Stimulated activated naive CD8-positive, alpha-beta T cell treated with anti-CD3 and anti-CD28 coated beads, Interleukin-15, Interleukin-2, amounts not matched to agents 100 U/mL and 50 U/mL, for 24 hours (primary cell): ENCODE measurements around the gene RAD18.

ENCODE experiments used
- ATAC-seq: fragments of 150-1000 bp; cut with Tn5 transposase; one replicate; pipeline ENCODE4 v1.10.0; 2021
- DNase-seq: peaks from one replicate; pipeline ENCODE4 v3.0.0; 2021

RAD18 gene

DNA sequence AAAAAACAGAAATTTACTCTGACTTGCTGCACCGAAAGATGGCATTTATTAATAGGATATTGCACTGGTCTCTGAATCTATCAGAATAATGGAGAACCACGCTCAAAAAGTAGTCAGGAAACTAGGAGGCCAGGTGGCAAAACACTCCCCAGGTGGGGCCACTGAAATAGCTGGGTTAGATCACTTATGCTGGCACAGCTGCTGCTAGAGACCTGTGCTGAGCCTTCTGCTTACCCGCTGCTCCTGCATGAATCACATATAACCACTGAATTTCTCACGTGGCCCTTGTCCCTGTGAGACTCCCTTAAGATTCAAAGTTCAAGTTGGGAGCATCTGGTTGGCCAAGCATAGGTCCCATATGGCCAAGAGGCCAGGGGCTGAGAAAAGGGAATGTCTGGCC, 127.9 kb downstream of the RAD18 start:
- no peak for ATAC-seq

GRCh38 chr3:8834974-8835373, 128.3 kb downstream of the RAD18 start:
- DNase-seq (no peak), ATAC-seq (no peak)

More for the DNA sequence above, 127.9 kb downstream of the RAD18 start:
- no peak for DNase-seq

- DNase-seq, result no peak
- no peak for ATAC-seq
Observed at GRCh38 chr3:8827641-8828040, 135.6 kb downstream of the RAD18 start.
